Glutamatergic neuron (in vitro differentiated cells): Measurements from ENCODE around the gene RAB35. TPM values are rescaled to one million over a fixed set of nuclear protein-coding genes. Genes with fewer than 3 reads are reported as not detected.
A peak's percentile ranks its signal among the peaks of the same experiment; 100 is the strongest.

Experiments used
- DNase-seq: peaks from one replicate; pipeline ENCODE4 v3.0.0; 2022
- H3K27ac Mint-ChIP-seq: one replicate; pipeline ENCODE4 v1.8.0; 2020; ENCODE audit warnings: mild to moderate bottlenecking, mixed read lengths, inconsistent platforms; ENCODE audit not compliant: unreplicated experiment
- H3K27me3 Mint-ChIP-seq: one replicate; pipeline ENCODE4 v1.8.0; 2020; ENCODE audit warnings: mild to moderate bottlenecking, moderate library complexity, mixed read lengths, inconsistent platforms; ENCODE audit not compliant: unreplicated experiment
- H3K36me3 Mint-ChIP-seq: one replicate; pipeline ENCODE4 v1.8.0; 2020; ENCODE audit warnings: mild to moderate bottlenecking, mixed read lengths, inconsistent platforms; ENCODE audit not compliant: unreplicated experiment
- H3K4me1 Mint-ChIP-seq: one replicate; pipeline ENCODE4 v1.8.0; 2020; ENCODE audit warnings: mild to moderate bottlenecking, low read depth, mixed read lengths, inconsistent platforms; ENCODE audit not compliant: unreplicated experiment
- H3K4me3 Mint-ChIP-seq: one replicate; pipeline ENCODE4 v1.8.0; 2020; ENCODE audit warnings: mild to moderate bottlenecking, mixed read lengths, inconsistent platforms; ENCODE audit not compliant: unreplicated experiment
- H3K9me3 Mint-ChIP-seq: one replicate; pipeline ENCODE4 v1.8.0; 2020; ENCODE audit warnings: mild to moderate bottlenecking, moderate library complexity, mixed read lengths, inconsistent platforms; ENCODE audit not compliant: unreplicated experiment
- total RNA-seq: library from RNA; stranded (reverse); fragmentation: NEBNext Ultra II Directional; extraction: Animal tissue kit (Norgen Biotek cat#: 25700); gene quantifications from one replicate; pipeline ENCODE4 v1.2.1, GENCODE V29; 2021; ENCODE audit not compliant: unreplicated experiment
- TF ChIP-seq, protein P1 (sequence below): fragments of 200-600 bp; sonication (generic); IDR thresholded peaks from one replicate; pipeline ENCODE4 v1.5.0; 2021; ENCODE audit not compliant: partially characterized antibody, unreplicated experiment

The RAB35 gene
- total RNA-seq, 1 donor from 2014 or later = 57.2 TPM

DNA sequence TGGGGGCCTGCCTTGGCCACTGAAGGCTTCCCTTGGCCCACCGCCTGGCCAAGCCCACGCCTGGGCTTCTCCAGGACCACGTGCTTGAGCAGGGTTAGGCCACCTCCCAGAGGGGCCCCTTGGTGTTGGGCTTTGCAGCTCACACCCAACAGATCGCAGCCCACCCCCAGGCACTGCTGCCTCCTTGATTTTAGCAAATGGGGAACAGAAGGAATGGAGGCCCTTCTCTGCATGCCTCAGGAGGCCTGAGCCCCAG, 23.3 kb downstream of the RAB35 start:
- Mint-ChIP-seq H3K27ac (no peak overlapping the region), H3K4me1 (peaks cover 10% of the 10 kb centered on the region), H3K36me3 (peaks cover 7% of the 10 kb centered on the region), H3K27me3 (peaks cover 10% of the 10 kb centered on the region), H3K4me3 (no peak overlapping the region), H3K9me3 (peaks cover 10% of the 10 kb centered on the region)
- TF ChIP-seq, protein P1, sequence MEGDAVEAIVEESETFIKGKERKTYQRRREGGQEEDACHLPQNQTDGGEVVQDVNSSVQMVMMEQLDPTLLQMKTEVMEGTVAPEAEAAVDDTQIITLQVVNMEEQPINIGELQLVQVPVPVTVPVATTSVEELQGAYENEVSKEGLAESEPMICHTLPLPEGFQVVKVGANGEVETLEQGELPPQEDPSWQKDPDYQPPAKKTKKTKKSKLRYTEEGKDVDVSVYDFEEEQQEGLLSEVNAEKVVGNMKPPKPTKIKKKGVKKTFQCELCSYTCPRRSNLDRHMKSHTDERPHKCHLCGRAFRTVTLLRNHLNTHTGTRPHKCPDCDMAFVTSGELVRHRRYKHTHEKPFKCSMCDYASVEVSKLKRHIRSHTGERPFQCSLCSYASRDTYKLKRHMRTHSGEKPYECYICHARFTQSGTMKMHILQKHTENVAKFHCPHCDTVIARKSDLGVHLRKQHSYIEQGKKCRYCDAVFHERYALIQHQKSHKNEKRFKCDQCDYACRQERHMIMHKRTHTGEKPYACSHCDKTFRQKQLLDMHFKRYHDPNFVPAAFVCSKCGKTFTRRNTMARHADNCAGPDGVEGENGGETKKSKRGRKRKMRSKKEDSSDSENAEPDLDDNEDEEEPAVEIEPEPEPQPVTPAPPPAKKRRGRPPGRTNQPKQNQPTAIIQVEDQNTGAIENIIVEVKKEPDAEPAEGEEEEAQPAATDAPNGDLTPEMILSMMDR = no peak
- no peak for DNase-seq

DNA sequence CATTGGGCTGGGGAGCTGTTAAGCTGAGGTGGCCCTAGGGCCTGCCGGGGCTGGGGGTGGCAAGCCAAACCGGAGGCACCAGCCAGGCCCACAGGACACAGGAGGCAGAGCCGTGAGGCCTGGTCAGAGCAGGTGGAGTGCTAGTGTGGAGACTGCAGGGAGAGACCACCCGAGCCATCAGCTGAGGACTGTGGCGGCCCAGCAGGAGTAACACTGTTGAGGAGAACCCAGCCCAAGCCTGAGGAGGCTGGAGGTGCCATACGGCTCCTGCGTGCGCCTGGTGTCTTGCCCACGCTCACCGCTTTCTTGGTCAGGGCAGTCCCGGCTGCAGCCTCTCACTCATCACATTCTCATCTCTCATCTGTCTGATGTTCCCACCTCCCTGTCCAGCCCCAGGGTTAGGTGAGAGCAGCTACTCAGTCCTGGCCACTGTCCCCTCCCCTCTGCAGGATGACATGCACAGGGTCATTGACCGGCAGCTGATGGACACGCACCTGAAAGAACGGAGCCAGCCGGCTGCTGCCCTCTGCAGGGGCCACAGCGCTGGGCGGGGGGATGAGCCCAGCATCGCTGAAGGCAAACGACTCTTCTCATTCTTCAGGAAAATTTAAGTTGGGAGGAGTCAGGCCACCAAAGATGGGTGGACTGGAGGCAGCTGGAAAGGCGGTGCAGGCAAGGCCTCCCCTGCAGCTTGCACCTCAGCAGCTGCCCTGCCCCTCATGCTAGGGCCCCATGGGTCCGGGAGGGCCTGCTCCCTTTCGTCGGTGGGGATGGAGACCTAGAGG, 23.8 kb downstream of the RAB35 start:
- Mint-ChIP-seq H3K27ac (peak overlapping the region; percentile 70), H3K4me3 (peak overlapping the region; percentile 61), H3K9me3 (peaks cover 10% of the 10 kb centered on the region), H3K27me3 (peaks cover 10% of the 10 kb centered on the region), H3K4me1 (peaks cover 10% of the 10 kb centered on the region), H3K36me3 (peaks cover 7% of the 10 kb centered on the region)
- no peak for DNase-seq
- TF ChIP-seq, protein P1 = no peak

DNA sequence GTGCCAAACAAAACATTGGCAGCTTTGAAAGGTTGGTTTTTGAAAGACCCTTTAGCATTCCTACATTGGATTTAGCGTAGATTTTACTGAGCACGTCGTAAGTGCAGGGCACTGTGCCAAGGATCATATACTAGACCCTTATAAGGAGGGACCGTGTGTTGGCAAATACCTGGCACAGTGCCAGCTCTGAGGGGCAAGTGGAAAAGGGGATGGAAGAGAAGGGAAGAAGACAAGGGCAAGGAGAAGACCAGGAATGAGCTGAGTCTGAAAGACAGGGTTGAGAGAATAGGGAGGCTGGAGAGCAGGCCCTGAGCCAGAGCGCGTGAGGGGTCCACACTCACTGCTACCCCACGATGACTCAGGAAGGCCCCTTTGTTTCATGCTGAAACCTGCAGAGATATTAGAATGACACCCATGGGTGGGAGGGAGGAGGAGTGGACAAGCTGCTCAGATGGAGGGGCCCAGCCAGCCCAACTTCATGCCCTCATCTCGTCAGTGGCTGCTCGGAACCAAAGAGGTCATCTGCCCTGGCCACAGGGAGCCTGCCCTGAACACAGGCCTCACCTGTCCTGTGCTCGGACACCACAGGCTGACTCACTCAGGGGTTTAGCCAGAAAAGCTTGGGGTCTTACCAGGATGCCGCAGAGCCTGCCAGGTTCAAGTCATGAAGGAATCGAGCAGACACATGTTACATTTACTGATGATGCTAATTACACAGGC, 25.0 kb downstream of the RAB35 start:
- Mint-ChIP-seq H3K27ac (no peak overlapping the region), H3K36me3 (peaks cover 7% of the 10 kb centered on the region), H3K27me3 (peaks cover 14% of the 10 kb centered on the region), H3K4me1 (peaks cover 16% of the 10 kb centered on the region), H3K9me3 (peaks cover 18% of the 10 kb centered on the region), H3K4me3 (peak overlapping the region; percentile 34)
- TF ChIP-seq, protein P1 = no peak
- DNase-seq = no peak

DNA sequence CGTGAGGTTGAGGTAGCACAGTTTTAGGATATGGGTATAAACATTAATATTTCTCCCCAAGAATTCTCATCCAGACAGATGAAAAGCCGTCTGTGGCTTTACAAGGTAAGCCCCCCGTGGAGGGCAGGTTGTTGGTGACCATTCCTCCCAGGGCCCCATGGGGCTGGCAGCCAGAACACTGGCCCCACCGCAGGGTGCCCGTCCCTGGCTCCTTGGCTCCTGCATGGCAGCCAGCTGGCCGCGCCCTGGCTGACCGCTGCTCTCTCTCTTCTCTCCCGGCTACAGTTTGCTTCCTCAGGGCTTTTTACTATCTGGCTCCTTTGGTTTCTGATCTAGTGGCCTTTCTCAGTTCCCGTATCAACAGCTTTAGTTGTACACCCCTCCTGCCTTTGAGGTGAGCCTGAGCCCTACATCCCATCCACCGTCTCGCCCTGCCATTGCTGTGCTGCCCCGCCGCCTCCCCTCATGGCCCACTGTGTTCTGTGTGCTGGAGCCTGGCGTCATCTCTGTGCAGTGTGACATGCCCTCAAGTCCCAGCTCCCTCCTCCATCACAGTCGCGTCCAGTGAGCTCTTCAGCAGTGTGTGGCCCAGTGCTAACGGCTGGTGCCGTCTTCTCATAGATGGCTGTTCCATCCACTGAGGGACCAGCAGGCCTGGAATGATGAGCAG, 25.8 kb downstream of the RAB35 start:
- TF ChIP-seq, protein P1 = no peak
- DNase-seq = no peak
- Mint-ChIP-seq H3K4me3 (no peak overlapping the region), H3K4me1 (peaks cover 22% of the 10 kb centered on the region), H3K36me3 (peaks cover 7% of the 10 kb centered on the region), H3K9me3 (peaks cover 18% of the 10 kb centered on the region), H3K27me3 (peaks cover 14% of the 10 kb centered on the region), H3K27ac (no peak overlapping the region)
